ENCODE measurements around the gene PUS10.
"Not testable (repeated sequence)": the region's sequence is repeated elsewhere in the genome, so short reads cannot be mapped to it uniquely, and the experiment has no call there.

PUS10 gene

GRCh38 chr2:60966507-60967405, 51.3 kb downstream of the PUS10 start:
- DNase-seq = no peak

- DNase-seq = no peak
These were observed 52.6 kb downstream of the PUS10 start for GRCh38 chr2:60965499-60965785.

- DNase-seq = no peak
These were observed 53.2 kb downstream of the PUS10 start for GRCh38 chr2:60964651-60965498.

- no peak for DNase-seq
These were observed 54.9 kb downstream of the PUS10 start for GRCh38 chr2:60963190-60963589.

GRCh38 chr2:60962528-60962927, 55.5 kb downstream of the PUS10 start:
- DNase-seq = no peak

- DNase-seq = no peak
These were observed 56.6 kb downstream of the PUS10 start for GRCh38 chr2:60961457-60961856.

- DNase-seq = no peak
These were observed 57.3 kb downstream of the PUS10 start for GRCh38 chr2:60960706-60961105.

GRCh38 chr2:60959501-60959900, 58.6 kb downstream of the PUS10 start:
- DNase-seq = no peak

- DNase-seq = no peak
These were observed 59.3 kb downstream of the PUS10 start for GRCh38 chr2:60958800-60959199.

- no peak for DNase-seq
These were observed 59.7 kb downstream of the PUS10 start for GRCh38 chr2:60958361-60958760.

- DNase-seq = no peak
These were observed 60.4 kb downstream of the PUS10 start for GRCh38 chr2:60957643-60958042.

GRCh38 chr2:60957224-60957623, 60.8 kb downstream of the PUS10 start:
- DNase-seq = no peak

GRCh38 chr2:60954139-60954538, 63.9 kb downstream of the PUS10 start:
- no peak for DNase-seq

GRCh38 chr2:60948926-60949579, 69.0 kb downstream of the PUS10 start:
- no peak for DNase-seq

GRCh38 chr2:60948161-60948560, 69.9 kb downstream of the PUS10 start:
- DNase-seq = no peak

GRCh38 chr2:60947056-60947455, 71.0 kb downstream of the PUS10 start:
- no peak for DNase-seq

GRCh38 chr2:60945341-60945740, 72.7 kb downstream of the PUS10 start:
- DNase-seq = no peak

GRCh38 chr2:60939622-60940021, 78.4 kb downstream of the PUS10 start:
- no peak for DNase-seq

GRCh38 chr2:60938301-60938700, 79.8 kb downstream of the PUS10 start:
- DNase-seq = no peak

GRCh38 chr2:60936757-60937156, 81.3 kb downstream of the PUS10 start:
- DNase-seq = no peak

GRCh38 chr2:60934165-60934722, 83.8 kb downstream of the PUS10 start:
- no peak for DNase-seq

- no peak for DNase-seq
These were observed 85.1 kb downstream of the PUS10 start for GRCh38 chr2:60932954-60933353.

GRCh38 chr2:60932061-60932460, 86.0 kb downstream of the PUS10 start:
- not testable (repeated sequence) for DNase-seq

Measured in NCI-H1436 treated with DMSO at 0.1 percent for 48 hours (cell line).